IPS-11a (cell line): ENCODE data around the gene ZYG11B.
"Not testable (repeated sequence)": the region's sequence is repeated elsewhere in the genome, so short reads cannot be mapped to it uniquely, and the experiment has no call there.

ENCODE experiments used
- H3K4me3 ChIP-seq: one replicate; pipeline ENCODE4 v1.5.1; 2013; ENCODE audit warnings: low read depth, low read length, control low read depth

Gene ZYG11B

GRCh38 chr1:52842643-52843310 is 116.5 kb downstream of the ZYG11B start, which contains the start of gene ZYG11A:
Gene ZYG11A, plus strand, starts transcription at chr1:52842760. Its CDS starts 124 bp downstream, at chr1:52842884.
- H3K4me3 ChIP-seq, result peak within 1 kb of the TSS; percentile 64

GRCh38 chr1:52845119-52845518 is 118.9 kb downstream of the ZYG11B start:
- not testable (repeated sequence) for H3K4me3 ChIP-seq

- no peak overlapping the region for H3K4me3 ChIP-seq
Measured at GRCh38 chr1:52848423-52848822, 122.2 kb downstream of the ZYG11B start.

- no peak overlapping the region for H3K4me3 ChIP-seq
Measured at GRCh38 chr1:52850951-52851350, 124.7 kb downstream of the ZYG11B start.

GRCh38 chr1:52852854-52853253 is 126.6 kb downstream of the ZYG11B start:
- H3K4me3 ChIP-seq, result no peak overlapping the region

- H3K4me3 ChIP-seq, result no peak overlapping the region
Measured at GRCh38 chr1:52855584-52855983, 129.3 kb downstream of the ZYG11B start.

- no peak overlapping the region for H3K4me3 ChIP-seq
Measured at GRCh38 chr1:52856026-52856425, 129.8 kb downstream of the ZYG11B start.

- no peak overlapping the region for H3K4me3 ChIP-seq
Measured at GRCh38 chr1:52857443-52857842, 131.2 kb downstream of the ZYG11B start.

- no peak overlapping the region for H3K4me3 ChIP-seq
Measured at GRCh38 chr1:52862666-52863458, 136.6 kb downstream of the ZYG11B start.

- H3K4me3 ChIP-seq, result no peak overlapping the region
Measured at GRCh38 chr1:52867087-52867863, 141.0 kb downstream of the ZYG11B start.

- not testable (repeated sequence) for H3K4me3 ChIP-seq
Measured at GRCh38 chr1:52869727-52870126, 143.5 kb downstream of the ZYG11B start.

GRCh38 chr1:52876843-52877242 is 150.6 kb downstream of the ZYG11B start:
- H3K4me3 ChIP-seq, result no peak overlapping the region
